ENCODE measurements around the gene DPH3.

DNA sequence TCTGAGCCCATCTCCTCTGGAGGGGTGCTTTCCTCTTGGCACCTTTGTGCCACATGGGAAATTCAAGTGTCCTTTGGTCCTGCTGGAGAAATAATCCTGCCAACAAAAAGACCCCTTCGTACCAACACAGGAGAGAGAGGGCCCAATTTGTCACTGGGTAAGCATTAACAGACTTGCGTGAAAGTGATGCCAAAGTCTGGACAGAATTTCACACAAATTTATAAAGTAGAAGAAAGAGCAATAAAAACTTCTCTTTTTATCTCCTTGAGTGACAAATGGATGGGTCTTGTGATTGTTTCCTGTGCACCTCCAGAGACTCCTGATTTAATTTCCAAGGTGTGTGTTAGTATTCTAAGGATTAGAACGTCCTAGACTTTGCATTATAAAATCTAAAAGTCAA, 14.9 kb downstream of the DPH3 start:
- TF ChIP-seq, protein P1, sequence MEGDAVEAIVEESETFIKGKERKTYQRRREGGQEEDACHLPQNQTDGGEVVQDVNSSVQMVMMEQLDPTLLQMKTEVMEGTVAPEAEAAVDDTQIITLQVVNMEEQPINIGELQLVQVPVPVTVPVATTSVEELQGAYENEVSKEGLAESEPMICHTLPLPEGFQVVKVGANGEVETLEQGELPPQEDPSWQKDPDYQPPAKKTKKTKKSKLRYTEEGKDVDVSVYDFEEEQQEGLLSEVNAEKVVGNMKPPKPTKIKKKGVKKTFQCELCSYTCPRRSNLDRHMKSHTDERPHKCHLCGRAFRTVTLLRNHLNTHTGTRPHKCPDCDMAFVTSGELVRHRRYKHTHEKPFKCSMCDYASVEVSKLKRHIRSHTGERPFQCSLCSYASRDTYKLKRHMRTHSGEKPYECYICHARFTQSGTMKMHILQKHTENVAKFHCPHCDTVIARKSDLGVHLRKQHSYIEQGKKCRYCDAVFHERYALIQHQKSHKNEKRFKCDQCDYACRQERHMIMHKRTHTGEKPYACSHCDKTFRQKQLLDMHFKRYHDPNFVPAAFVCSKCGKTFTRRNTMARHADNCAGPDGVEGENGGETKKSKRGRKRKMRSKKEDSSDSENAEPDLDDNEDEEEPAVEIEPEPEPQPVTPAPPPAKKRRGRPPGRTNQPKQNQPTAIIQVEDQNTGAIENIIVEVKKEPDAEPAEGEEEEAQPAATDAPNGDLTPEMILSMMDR (IDR thresholded peaks at IDR 0.05; ENCODE audit: control extremely low read depth in 1 of 3, insufficient read depth in 1 of 3, low read depth in 1 of 3, low read length in 3 of 3): no peak
- no peak for TF ChIP-seq YY1 (IDR thresholded peaks at IDR 0.05; ENCODE audit: low read depth, low read length)
